Suppressor macrophage treated with lipopolysaccharide for 1 hour (primary cell): ENCODE results near the gene TMEM164.
"Not testable (repeated sequence)": the region's sequence is repeated elsewhere in the genome, so short reads cannot be mapped to it uniquely, and the experiment has no call there.

Experiments
- DNase-seq, 3 donors: peaks; one replicate each; pipeline ENCODE4 v3.0.0-alpha.2; 2020 to 2022

Gene TMEM164

GRCh38 chrX:110002300-110003166 is at the start of gene TMEM164:
TMEM164 (plus strand) TSS chrX:110003114; CDS start chrX:110003775, 661 bp downstream.
- peak; percentile 74 to 89 (median 80) for DNase-seq

DNA sequence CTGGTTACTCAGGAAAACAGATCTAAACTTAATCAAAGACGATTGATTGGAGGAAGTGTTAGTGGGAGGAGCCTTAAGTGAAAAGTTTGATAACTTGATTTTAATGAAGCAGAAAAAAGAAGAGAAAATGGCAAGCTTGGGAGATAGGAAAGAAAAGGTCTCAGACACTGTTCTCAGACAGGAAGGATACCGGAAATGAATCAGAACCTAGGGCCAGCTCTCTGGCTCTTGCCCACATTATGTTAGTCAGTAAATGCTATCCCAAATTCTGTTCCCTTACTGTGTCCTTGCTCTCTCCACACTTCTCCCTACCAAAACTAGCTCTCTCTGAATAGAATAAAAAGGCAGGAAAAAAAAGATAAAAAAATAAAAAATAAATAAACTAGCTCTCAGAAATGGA is 48.6 kb upstream of the TMEM164 start:
- peak; percentile 10 to 26 (median 16) for DNase-seq

GRCh38 chrX:109954955-109955354 is 48.0 kb upstream of the TMEM164 start:
- no peak for DNase-seq

GRCh38 chrX:109958266-109958665 is 44.6 kb upstream of the TMEM164 start:
- DNase-seq: no peak

GRCh38 chrX:109959356-109959871 is 43.5 kb upstream of the TMEM164 start:
- DNase-seq: peak in 1 of 3 donors; percentile 3

DNA sequence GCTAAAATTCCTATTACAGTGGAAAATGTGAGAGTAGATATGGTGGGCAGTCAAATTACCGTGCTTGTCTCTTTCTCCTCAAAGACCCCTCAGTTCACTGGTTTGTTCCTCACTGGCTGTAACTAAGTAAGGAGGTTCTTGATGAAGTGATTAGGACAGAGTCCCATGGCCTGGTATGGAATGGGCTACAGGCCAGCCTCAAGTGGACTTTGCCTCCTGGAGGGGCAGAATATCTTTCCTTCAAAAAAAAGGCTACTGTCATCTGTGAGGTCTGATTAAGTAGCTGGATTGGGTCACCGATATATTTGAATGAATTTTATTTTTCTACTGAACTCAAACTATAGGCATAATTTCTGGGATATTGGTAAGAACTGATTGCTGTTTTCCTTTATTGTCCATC is 38.5 kb upstream of the TMEM164 start:
- DNase-seq: no peak

- no peak for DNase-seq
These were observed 36.7 kb upstream of the TMEM164 start for GRCh38 chrX:109966246-109966645.

GRCh38 chrX:109967156-109967555 is 35.8 kb upstream of the TMEM164 start:
- no peak for DNase-seq

DNA sequence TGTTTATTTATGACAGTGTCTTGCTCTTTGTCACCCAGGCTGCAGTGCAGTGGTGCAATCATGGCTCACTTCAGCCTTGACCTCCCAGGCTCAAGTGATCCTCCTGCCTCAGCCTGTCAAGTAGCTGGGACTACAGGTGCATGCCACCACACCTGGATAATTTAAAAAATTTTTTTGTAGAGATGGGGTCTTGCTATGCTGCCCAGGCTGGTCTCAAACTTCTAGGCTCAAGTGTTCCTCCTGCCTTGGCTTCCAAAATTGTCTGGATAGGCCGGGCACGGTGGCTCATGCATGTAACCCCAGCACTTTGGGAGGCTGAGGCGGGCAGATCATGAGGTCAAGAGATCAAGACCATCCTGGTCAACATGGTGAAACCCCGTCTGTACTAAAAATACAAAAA is 32.1 kb upstream of the TMEM164 start:
- DNase-seq: not testable (repeated sequence)

DNA sequence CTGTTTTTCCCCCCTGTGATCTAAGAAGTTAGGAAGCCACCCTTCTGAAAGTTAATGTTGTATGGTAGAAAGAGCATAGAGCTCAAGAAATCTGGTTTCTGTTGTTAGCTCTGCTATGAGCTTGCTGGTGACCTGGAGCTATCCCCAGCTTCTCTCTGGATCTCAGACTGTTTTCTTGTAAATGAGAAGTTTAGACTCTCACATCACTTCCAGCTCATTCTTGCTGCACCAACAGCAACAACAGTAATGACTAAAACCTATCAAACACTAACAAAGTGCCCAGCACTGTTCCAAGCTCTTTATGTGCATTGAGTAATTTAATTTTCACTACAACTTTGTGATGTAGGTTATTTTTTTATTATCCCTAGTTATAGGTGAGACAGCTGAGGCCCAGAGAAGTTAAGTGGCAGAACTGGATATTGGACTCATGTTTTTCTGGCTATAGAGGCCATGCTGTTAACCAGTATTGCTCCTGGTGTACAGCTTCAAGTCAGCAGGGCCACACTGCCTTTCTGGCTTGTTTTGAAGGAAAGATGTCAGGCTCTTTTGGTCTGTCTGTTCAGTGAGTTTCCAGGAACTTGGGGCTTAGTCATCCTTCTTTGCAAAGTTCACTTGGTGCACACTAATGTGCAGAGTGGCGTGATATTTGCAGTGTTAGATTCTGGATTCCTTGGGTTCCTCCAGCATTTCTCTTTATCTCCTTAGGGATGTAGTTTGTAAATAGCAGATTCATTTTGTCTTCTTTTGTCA is 27.8 kb upstream of the TMEM164 start:
- DNase-seq: no peak

DNA sequence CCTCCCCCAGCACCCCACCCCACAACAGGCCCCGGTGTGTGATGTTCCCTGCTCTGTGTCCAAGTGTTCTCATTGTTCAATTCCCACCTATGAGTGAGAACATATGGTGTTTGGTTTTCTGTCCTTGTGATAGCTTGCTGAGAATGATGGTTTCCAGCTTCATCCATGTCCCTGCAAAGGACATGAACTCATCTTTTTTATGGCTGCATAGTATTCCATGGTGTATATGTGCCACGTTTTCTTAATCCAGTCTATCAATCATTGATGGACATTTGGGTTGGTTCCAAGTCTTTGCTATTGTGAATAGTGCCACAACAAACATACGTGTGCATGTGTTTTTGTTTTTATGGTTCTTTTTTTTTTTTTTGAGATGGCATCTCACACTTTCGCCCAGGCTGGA is 17.7 kb upstream of the TMEM164 start:
- not testable (repeated sequence) for DNase-seq

DNA sequence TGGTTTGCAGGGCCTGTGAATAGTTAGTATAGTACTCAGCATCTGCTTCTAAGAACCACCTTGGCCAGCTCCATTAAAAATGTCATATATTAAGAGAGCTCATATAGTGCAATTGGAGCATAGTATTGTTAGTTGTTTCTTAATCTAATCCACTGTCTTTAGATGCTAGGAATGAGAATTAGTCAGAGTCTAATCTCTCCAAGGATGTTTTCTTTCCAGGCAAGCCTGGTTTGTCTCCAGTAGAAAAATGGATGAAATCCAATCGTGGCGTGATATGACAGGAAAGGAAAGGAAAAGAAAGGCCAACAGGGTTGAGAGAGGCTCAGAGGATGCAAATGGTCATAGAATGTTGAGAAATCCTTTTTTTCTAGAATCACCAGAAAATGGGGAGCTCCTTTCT is 15.0 kb upstream of the TMEM164 start:
- no peak for DNase-seq

- DNase-seq: no peak
These were observed 12.2 kb upstream of the TMEM164 start for GRCh38 chrX:109990582-109991276.

DNA sequence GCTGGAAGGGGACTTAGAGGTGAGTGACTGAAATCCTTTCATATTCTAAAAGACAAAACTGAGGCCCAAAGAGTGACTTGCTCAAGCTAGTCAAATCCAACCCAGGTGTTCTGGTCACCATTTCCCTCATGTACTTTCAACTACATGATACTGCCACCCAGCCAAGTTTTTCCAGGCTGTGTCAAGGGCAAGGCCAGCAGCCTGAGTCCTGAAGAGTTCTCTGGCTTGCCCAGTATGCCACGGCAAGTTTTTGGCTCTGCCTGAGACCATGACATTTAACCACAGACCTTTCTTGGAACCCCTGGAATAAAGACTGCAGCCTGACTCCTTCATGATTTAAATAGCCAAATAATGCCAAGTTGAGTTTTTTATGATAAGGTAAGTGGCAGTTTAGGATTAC is 10.7 kb upstream of the TMEM164 start:
- DNase-seq: no peak

- DNase-seq: no peak
These were observed 7.8 kb upstream of the TMEM164 start for GRCh38 chrX:109995155-109995554.

GRCh38 chrX:109997786-109998452 is 5.0 kb upstream of the TMEM164 start:
- no peak for DNase-seq

DNA sequence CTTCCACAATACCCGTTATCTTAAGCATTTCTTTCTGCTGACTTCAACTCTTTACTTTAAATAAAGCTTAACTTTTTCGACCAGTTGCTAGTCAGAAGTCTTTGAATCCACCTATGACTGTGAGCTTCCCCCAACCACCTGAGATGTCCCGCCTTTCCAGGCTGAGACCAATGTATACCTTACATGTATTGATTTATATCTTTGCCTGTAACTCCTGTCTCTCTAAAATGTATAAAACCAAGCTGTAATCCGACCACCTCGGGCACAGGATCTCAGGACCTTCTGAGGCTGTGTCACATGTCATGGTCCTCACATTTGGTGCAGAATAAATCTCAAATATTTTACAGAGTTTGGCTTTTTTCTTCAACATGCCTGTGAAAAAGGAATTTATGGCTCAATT is 2.9 kb upstream of the TMEM164 start:
- DNase-seq: no peak

DNA sequence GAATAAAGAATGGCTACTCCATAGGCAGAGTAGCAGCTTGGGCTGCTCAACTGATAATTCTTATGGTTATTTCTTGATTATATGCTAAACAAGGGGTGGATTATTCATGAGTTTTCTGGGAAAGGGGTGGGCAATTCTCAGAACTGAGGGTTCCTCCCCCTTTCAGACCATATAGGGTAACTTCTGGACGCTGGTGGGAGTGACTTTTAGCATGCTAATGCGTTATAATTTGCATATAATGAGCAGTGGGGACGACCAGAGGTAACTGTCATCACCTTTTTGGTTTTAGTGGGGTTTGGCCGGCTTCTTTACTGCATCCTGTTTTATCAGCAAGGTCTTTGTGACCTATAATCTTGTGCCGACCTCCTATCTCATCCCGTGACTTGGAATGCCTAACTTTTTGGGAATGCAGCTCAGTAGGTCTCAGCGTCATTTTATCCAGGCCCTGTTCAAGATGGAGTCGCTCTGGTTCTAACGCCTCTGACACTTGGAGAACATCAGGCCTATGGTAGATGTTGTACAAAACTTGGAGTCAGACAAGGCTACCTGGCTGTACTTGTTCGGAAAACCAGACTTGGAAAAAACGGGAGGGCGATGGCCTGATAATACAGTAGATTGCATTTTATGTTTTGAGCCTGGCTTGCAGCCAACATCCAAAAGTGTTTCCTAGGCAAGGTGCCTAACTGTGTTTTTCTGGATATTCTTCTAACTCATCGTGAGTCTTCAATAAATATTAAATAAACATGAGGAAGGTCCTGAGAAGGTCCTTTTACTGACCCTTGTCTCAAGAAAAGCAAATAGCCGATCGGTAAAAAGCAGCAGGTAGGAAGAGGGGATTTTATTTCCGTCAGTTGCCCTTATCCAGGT is 1.8 kb upstream of the TMEM164 start:
- DNase-seq: no peak

DNA sequence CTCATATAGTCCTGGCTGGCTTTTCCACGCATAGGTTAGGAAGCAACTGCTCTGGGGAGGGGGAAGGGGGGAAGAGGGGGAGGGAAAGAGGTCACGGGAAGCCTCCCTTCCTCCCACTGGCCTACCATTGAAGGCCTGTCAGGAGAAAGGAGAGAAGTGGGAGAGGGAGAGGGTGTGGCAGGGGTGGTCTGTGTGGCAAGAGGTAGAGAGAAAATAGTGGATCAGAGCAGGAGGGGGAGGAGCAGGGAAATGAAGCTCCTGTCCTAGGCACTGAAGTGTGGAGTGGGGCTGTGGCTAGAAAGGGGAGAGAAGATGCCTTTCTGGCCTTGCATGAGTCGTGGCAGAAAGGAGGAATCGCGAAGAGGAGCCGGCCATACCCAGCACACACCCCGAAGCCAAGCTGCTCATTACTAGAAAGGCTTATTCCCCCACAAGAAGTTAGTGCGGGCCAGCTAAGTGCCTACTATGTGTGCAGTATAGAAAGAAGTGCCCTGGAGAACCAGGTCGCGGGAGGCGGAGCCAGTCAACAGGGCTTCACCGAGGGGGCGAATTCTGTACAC is 1.1 kb upstream of the TMEM164 start:
- DNase-seq: no peak

- peak; percentile 23 to 30 (median 24) for DNase-seq
These were observed 548 bp downstream of the TMEM164 start for GRCh38 chrX:110003167-110004156.
